ENCODE data around the gene TNFRSF4. TPM values are rescaled to one million over a fixed set of nuclear protein-coding genes. Genes with fewer than 3 reads are reported as not detected.

The TNFRSF4 gene
- total and polyA plus RNA-seq, 2 of the 8 experiments (the other 6 are each of a cell fraction or from before 2014, with no cell fraction given), result 0.06 TPM; not detected in 1

DNA sequence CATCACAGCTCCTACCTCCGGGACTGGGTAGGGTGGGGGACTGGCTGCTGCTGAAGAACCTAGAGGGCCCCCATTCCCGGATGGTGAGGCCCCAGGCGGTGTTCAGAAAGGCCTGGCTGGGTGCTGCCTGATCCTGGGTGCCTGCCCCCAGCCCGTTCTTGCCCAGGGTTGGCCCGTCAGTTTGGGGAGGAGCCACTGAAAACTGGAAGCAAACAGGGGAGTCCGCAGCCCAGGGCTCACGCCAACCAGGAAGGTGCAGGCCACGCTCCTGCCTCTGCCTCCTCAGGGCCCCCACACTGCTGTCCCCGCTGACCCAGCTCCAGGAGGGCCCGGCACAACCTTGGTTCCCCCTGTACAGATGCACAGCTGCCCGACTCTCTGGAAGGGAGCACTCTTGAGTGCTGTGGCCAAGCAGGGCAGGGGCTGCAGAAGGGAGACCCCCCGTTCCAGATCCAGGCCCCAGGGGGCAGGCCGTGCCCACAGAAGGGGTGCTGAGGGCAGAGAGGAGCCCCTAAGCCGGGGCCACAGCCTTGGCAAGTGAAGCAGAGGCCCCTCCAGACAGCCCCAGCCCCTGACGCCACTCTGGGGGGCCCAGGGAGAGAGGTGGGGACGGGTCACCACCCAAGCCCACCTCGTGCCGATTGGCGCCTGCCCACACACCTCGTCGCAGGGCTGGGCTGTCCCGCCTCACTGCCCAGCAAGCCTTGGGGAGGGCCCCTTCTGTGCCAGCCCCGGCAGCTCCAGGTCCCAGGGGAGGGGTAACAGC, 27.1 kb upstream of the TNFRSF4 start (continued):
- TF ChIP-seq CTBP2 (IDR thresholded peaks at IDR 0.05; ENCODE audit: borderline replicate concordance, insufficient read depth, insufficient read length, low read length), result no peak
- TF ChIP-seq, protein P1, sequence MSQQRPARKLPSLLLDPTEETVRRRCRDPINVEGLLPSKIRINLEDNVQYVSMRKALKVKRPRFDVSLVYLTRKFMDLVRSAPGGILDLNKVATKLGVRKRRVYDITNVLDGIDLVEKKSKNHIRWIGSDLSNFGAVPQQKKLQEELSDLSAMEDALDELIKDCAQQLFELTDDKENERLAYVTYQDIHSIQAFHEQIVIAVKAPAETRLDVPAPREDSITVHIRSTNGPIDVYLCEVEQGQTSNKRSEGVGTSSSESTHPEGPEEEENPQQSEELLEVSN (IDR thresholded peaks at IDR 0.05), result no peak
- TF ChIP-seq EP300 (IDR thresholded peaks at IDR 0.05; ENCODE audit: borderline replicate concordance in 1 of 2, low read depth in 2 of 2, low read length in 2 of 2), result no peak
